DMS 273 (cell line): ENCODE results near the gene TRPV2.

Source experiments
- DNase-seq: peaks from one replicate; lab custom pipeline; 2025; ENCODE audit not compliant: unreplicated experiment; lab: John Stamatoyannopoulos, UW

The TRPV2 gene

DNA sequence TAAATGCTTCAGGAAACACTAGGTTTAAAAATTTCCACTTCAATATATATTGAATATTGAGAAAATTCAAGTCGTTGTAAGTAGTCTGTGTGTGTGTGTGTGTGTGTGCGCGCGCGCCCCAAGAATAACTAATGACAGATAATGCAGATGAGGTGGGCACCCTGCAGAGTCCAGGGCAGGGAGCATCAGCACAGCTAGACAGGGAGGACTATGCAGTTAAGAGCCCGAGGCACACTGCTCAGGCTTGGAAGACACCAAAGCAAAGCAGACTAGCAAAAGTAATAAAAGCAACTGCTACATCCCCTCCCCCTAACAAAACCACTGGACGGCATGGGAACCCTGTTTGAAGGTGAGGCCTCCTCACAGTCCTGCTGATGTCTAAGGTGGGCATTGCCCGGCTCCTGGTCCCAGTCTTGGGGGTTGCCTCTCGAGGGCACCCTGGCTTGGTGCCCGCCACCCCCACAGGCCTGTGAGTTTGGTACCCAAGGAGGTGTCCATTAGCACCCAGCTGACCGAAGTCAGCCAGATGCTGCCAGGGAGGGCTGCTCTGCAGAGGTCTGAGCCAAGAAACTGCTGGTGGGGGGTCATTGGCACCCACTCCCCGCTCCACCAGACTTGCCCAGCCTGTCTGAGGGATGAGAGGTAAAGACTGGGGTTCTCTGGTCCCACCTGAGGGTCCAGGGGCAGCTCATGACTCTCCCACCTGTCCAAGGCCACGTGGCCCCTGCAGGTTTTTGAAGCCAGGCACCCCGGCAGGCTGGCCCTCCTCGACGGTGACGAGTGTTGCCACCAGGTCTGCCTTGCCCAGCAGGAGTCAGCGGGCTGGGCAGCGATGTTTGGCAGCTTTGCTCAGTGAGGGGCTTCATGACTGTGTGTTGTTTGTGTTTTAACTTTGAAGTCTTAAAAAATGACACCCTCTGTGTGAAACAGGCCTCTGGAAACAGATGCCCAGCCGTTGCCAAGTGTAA lies 58.0 kb downstream of the TRPV2 start:
- no peak for DNase-seq

DNA sequence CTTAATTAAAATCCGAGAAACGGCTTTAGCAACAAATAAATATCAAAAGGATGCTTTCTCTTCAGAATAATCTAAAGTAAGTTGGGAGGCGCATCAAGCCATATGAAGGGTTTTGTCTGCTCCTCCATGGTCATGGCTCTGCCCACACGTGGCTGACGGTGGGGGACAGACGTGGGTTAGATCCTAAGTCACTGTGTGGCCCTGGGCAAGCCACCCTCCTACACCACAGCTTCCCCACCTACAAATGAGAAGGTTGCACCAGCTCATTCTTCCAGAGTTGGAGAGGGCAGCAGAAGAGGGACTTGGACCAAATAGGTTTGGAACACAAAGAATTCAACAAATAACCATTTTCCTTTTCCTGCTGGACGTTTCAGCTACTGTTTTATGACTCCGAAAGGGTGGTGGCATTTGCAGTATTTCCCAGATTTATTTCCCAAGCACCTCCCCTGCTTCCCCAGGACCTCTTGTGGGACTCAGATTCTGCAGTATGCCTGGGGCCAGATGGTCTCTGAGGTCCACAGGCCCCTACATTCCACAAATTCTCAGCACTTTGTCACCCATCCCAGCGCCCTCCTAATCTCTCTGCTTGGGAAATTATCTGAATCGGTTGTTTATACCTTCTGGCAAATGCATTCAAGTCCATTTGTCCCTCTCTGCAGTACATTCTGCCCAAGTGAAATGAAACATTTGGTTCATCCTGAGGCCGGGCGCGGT lies 58.8 kb downstream of the TRPV2 start:
- no peak for DNase-seq

DNA sequence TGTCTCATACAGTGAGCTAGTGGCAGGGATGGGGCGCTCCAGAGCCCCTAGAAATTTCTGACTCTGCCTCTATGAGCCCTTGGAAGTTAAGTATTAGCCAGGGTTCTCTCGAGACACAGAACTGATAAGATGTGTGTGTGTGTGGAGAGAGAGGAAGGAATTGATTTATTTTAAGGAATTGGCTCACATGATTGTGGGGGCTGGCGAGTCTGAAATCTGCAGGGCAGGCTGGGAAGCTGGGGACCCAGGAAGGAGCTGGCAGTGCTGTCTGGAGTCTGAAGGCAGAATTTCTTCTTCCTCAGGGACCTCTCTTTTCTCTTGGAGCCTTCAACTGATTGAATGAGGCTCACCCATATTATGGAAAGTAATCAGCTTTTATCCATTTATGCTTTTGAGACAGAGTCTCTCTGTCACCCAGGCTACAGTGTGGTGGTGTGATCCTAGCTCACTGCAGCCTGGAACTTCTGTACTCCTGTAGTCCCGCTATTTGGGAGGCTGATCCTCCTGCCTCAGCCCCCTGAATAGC lies 59.9 kb downstream of the TRPV2 start:
- no peak for DNase-seq

DNA sequence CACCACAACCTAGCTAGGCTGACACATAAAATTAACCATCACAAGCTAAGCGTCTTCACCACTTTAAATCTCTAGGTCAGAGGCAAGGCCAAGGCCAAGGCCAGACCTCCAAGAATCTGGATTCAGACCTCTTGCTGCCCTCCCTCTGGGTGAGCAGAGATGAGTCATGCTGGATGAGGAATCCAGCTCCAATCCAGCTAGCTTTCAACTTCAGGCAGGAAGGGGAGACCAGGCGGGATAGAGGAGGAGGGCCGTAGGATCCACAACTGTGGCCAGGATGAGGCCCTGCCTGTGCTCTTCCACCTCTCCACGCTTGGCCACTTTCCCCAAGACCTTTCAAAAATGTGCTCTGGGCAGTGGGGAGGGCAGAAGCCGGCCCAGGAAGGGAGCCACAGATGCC lies 61.9 kb downstream of the TRPV2 start:
- no peak for DNase-seq

DNA sequence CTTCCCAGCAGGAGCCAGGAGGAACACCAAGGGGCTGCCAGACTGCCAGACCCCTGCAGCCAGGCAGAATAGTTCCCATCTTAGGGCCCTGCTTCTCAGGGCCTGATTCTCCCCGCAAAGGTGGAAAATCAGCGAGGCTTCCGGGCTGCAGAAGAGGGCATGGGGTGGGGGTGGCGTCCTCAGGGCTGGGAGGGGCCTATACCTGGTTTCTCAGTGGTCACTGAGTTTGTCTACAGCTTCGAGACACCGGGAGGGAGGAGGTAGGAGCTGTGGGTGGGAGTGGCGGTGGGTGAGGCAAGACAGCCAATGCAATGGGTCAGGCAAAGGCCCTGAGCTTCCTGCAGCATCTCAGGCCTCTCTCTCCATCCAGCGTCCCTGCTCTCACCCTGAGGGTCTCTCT lies 62.3 kb downstream of the TRPV2 start:
- no peak for DNase-seq

DNA sequence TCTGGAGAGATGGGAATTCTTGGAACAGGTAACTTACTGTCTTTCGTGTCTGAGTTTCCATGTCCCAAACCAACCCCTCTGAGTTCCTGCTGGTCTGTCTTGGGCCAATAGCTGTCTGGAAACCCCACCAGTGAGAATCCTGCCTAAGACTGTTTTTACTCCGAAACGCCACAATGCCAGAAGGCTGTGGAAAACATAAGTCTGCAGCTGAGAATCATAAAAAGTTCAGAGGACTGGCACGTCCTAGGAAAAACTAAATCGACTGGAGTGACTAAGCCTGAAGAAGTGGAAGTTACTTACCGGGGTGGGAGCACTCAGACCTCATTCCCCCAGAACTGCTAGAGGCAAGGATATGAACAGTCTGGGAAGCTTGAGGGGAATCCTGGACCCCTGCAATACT lies 63.3 kb downstream of the TRPV2 start:
- DNase-seq: no peak

DNA sequence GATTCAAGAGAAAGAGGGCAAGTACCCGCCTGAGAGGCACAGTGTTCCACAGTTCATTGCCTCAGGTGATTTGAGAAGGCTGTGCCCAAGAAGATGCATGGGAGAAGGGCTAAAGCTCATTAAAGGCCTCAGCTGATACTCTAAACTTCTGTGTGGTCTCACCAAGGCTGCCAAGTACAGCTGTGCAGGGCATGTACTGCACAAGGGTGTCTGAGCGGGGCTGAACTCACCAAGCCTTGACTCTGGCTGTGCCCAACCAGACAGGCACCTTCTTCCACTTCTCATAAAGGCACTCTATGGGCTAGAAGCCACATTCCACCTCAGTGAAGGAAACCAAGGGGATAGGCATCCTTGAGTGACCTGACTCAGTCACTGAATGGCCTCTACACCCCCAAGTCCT lies 63.9 kb downstream of the TRPV2 start:
- no peak for DNase-seq

DNA sequence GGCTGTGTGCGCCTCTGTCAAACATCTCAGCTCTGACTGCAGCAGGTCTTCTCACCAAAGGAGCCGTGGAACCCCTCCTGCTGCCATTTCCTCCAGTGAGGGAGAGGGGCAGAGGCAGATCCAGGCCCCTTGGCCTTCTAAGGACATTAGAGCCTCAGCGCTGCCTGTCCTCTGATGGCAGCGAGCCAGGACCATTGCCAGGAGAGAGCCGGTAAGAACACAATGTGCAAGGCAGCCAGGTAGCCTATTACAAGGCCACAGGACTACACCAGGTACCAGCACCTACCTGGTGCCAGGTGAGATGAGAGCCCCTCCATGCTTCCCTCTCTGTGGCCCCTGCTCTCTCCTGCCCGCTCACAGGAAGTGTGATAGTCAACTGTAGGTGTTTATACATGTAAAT lies 65.6 kb downstream of the TRPV2 start:
- DNase-seq: no peak

DNA sequence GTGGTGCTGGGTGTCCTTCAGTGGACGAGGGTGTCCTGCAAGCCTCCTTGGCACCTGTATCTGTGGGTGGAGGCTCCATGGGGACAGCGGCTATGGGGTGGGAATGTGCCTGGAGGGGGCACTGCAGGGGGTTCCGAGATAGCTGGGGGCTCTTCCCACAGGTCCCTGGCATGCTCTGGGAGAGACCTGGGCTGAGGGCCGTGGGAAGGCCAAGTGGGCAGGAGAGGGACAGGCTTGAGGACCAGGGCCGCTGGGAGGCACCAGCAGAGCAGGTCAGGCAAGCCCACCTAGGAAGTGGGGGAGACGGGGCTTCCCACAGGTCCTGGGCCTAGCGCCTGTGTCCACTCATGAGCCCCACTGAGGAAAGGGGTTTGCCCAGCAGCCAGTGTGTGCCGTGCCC lies 66.9 kb downstream of the TRPV2 start:
- DNase-seq: no peak

DNA sequence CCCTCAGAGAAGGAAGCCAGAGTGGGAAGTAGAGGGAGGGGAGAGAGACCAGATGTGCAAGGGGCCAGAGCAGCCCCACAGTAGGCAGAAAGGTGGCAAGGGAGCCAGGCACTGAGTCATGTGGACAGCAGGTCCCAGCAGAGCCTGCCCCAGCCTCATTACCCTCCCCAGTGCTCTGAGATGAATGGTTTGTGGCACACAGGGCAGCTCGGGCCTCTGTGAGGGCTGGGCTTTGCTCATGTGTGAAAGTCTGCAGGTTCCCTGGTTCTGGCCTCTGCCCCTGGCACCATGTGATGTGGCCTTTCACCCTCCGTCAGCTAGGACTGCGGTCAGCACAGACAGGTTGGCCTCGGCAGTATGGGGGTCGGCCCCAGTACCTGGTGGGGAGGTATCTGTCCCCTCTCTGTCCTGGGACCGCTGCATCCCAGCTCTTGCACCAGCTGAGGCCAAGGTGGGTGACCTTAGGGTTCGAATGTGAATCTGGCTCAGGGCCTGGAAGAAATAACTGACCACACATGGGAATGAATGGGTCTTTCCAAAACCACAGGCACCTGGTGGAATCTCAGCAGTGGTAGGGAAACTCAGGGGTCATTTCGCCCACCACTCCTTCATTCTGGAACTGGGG lies 67.8 kb downstream of the TRPV2 start:
- no peak for DNase-seq

DNA sequence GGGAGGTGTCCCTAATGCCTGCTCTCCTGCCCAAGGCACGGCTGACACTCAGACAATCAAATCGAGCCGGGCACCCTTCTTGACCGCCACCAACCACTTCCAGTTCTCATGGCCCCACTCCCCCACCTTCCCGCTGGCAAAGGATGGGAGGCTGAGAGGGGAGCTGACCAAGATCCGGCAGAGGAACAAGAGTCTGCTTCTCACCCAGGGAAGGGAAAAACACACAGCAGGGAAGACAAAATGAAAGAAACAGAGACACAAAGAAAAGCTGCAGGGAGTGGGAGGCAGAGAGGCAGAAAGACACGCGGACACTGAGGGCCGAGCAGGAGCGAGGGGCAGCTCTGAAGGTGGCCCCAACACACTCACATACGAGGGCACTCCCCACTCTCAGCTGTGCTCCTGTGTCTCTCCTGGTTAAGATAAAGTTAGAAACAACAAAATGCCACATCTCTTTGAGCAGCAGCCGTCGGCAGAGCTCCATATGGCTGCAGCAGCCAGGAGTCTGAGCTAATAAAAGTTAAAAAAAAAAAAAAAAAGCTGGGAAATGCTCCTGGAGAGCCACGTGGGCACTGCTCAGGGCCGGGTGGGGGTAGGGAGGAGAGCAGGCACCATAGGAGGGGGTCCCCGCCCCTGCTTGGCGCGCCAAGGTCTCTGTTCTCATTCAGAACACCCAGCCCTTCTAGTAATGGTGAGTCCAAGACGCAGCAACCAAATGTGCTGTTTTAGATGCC lies 69.2 kb downstream of the TRPV2 start:
- DNase-seq: peak; percentile 50
